Stimulated activated CD4-positive, alpha-beta T cell treated with anti-CD3 and anti-CD28 coated beads, Interleukin-15, amount 100 ng/mL, for 24 hours (primary cell): ENCODE measurements around the gene ITM2B.

Experiments
- DNase-seq: peaks from one replicate; pipeline ENCODE4 v3.0.0-alpha.2; 2020

Gene ITM2B

GRCh38 chr13:48315969-48316650 is 83.1 kb downstream of the ITM2B start:
- no peak for DNase-seq

GRCh38 chr13:48316826-48317510 is 84.0 kb downstream of the ITM2B start:
- no peak for DNase-seq

- DNase-seq = peak; percentile 6
Measured at GRCh38 chr13:48317511-48318376, 84.7 kb downstream of the ITM2B start.

- peak; percentile 12 for DNase-seq
Measured at GRCh38 chr13:48318377-48318811, 85.4 kb downstream of the ITM2B start.

GRCh38 chr13:48318821-48319511 is 86.0 kb downstream of the ITM2B start:
- peak; percentile 36 for DNase-seq
